ENCODE data around the gene HOXA4. TPM values are rescaled to one million over a fixed set of nuclear protein-coding genes. Genes with fewer than 3 reads are reported as not detected.

HOXA4 gene
- total and polyA plus RNA-seq, 10 of the 15 experiments (the other 5 are each of a cell fraction or from before 2014, with no cell fraction given): 0.07 TPM; not detected in 9

DNA sequence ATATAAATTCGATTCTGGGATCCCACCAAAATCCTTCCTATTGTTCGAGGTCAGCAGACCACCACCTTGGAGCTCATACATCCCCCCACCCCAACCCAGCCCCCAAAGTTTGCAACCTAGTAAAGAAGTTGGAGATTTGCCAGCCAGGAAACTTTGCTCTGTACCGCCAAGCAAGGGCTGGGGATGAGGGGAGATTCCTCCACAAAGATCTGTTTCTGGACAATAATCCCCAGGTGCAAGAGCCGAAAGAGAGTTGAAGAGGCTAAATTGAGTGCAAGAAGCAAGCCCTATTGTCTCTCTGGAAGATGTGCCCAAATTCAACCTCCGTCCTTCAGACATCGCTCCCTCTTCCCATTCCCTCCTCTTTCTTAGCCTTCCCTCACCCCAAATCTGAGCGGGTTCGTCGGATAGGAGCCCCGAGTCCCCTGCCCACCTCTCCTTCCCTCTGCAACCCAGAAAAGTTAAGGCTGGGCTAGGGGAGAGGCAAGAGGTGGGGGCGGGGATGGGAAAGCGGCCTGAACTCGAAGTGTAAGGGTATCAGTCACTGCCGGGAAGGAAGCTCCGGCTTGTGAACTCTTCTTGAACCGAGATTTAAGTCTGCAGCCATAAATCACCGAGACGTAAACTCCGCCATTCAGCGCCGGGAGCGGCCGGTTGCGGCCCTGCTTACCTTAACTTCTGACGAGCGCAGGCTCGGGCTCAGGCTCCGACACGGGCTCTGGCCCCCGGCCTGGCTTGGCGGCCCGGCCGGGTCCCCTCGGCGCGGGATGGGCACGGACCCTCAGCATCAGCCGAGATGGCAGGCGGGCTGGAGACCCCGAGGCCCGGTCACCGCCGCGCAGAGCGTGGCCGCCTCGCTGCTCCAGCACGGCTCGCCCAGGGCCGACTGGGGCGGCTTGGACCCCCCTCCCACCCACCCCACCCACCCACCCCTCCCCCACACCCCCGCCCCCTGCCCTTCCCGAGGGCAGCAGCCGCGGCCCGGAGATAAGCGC lies 17.3 kb downstream of the HOXA4 start (continued):
- TF ChIP-seq, protein P1, sequence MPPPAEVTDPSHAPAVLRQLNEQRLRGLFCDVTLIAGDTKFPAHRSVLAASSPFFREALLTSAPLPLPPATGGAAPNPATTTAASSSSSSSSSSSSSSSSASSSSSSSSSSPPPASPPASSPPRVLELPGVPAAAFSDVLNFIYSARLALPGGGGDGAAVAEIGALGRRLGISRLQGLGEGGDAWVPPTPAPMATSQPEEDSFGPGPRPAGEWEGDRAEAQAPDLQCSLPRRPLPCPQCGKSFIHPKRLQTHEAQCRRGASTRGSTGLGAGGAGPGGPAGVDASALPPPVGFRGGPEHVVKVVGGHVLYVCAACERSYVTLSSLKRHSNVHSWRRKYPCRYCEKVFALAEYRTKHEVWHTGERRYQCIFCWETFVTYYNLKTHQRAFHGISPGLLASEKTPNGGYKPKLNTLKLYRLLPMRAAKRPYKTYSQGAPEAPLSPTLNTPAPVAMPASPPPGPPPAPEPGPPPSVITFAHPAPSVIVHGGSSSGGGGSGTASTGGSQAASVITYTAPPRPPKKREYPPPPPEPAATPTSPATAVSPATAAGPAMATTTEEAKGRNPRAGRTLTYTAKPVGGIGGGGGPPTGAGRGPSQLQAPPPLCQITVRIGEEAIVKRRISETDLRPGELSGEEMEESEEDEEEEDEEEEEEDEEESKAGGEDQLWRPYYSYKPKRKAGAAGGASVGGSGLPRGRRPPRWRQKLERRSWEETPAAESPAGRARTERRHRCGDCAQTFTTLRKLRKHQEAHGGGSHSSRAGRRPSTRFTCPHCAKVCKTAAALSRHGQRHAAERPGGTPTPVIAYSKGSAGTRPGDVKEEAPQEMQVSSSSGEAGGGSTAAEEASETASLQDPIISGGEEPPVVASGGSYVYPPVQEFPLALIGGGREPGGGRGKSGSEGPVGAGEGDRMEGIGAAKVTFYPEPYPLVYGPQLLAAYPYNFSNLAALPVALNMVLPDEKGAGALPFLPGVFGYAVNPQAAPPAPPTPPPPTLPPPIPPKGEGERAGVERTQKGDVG (CRISPR knock-in tag; IDR thresholded peaks at IDR 0.05): no peak
- TF ChIP-seq CBX3 (IDR thresholded peaks at IDR 0.05; ENCODE audit: borderline replicate concordance, low read depth) (no peak), SUZ12 (IDR thresholded peaks at IDR 0.05; ENCODE audit: unreplicated experiment) (no peak), JUNB (IDR thresholded peaks at IDR 0.05) (no peak)

DNA sequence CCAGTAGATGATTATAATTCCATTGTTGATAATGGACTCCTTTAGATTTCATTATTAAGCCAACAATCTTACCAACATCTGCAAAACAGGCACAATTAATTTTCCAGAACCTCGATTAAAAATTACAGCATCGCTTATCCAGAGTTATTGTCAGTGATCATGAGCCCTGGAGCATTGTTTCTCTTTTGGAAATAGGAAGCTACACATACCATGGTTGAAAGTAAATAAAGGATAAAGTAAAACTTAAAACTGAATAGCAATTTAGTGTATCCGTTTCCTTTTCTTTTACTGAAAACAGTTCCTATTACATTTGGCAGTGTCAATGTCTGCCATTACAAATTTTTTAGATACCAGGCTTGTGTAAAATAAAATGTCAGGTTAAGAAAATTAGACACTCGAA lies 18.2 kb downstream of the HOXA4 start:
- H3K9me3 ChIP-seq (replicated peaks; ENCODE audit: control insufficient read depth, insufficient read depth, low read length): no peaks in the 10 kb centered on the region
- WGBS (ENCODE audit: insufficient coverage, insufficient replicate concordance, low lambda C conversion rate, missing lambda C conversion rate): 55% methylated on average over 4 of the region's 4 CpGs
- no peak overlapping the region for H3K9ac ChIP-seq (ENCODE audit: control insufficient read depth, insufficient read depth, low read length)
- intact Hi-C loops (cut with micrococcal nuclease; ENCODE audit: unreplicated experiment) (no loop called here), in situ Hi-C loops (cut with MboI) (no loop called here)
- FAIRE-seq (no peak), ATAC-seq (no peak), DNase-seq (ENCODE audit: low read depth, low spot score) (no peak)
- H3K36me3 ChIP-seq (ENCODE audit: control insufficient read depth in 2 of 2, insufficient read depth in 2 of 2, low read length in 1 of 2): no peaks in the 10 kb centered on the region
- no peak overlapping the region for H2AFZ ChIP-seq (ENCODE audit: control insufficient read depth, low read depth, low read length)
- ChIA-PET RAD21 (ENCODE audit: unreplicated experiment) (no interaction called here), POLR2A (no interaction called here), CTCF (no interaction called here), SMC1A (ENCODE audit: uncharacterized antibody, unreplicated experiment) (no interaction called here)
- H3K79me2 ChIP-seq (ENCODE audit: control insufficient read depth, insufficient read depth, low read length): no peaks in the 10 kb centered on the region
- H3K4me1 ChIP-seq (ENCODE audit: control insufficient read depth, insufficient read depth, low read length): no peaks in the 10 kb centered on the region
- H3K27me3 ChIP-seq (replicated peaks in 1 of 2; ENCODE audit: control insufficient read depth in 2 of 2, insufficient read depth in 2 of 2, low read length in 1 of 2): no peaks in the 10 kb centered on the region
- BruUV-seq (replicated peaks): no TSS peak
- H4K20me1 ChIP-seq (ENCODE audit: control insufficient read depth, insufficient read depth): no peaks in the 10 kb centered on the region; the same call in 1 of the 2 replicates
- no peak overlapping the region for H3K4me3 ChIP-seq
- no peak overlapping the region for H3K4me2 ChIP-seq (ENCODE audit: control insufficient read depth, insufficient read depth)
- H3K27ac ChIP-seq (ENCODE audit: control insufficient read depth, insufficient read depth): no peak overlapping the region
- TF ChIP-seq, protein P2, sequence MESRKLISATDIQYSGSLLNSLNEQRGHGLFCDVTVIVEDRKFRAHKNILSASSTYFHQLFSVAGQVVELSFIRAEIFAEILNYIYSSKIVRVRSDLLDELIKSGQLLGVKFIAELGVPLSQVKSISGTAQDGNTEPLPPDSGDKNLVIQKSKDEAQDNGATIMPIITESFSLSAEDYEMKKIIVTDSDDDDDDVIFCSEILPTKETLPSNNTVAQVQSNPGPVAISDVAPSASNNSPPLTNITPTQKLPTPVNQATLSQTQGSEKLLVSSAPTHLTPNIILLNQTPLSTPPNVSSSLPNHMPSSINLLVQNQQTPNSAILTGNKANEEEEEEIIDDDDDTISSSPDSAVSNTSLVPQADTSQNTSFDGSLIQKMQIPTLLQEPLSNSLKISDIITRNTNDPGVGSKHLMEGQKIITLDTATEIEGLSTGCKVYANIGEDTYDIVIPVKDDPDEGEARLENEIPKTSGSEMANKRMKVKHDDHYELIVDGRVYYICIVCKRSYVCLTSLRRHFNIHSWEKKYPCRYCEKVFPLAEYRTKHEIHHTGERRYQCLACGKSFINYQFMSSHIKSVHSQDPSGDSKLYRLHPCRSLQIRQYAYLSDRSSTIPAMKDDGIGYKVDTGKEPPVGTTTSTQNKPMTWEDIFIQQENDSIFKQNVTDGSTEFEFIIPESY (IDR thresholded peaks at IDR 0.05): no peak
- TF ChIP-seq, protein P3, sequence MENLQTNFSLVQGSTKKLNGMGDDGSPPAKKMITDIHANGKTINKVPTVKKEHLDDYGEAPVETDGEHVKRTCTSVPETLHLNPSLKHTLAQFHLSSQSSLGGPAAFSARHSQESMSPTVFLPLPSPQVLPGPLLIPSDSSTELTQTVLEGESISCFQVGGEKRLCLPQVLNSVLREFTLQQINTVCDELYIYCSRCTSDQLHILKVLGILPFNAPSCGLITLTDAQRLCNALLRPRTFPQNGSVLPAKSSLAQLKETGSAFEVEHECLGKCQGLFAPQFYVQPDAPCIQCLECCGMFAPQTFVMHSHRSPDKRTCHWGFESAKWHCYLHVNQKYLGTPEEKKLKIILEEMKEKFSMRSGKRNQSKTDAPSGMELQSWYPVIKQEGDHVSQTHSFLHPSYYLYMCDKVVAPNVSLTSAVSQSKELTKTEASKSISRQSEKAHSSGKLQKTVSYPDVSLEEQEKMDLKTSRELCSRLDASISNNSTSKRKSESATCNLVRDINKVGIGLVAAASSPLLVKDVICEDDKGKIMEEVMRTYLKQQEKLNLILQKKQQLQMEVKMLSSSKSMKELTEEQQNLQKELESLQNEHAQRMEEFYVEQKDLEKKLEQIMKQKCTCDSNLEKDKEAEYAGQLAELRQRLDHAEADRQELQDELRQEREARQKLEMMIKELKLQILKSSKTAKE (IDR thresholded peaks at IDR 0.05; ENCODE audit: low read depth, poor library complexity, severe bottlenecking): no peak
- TF ChIP-seq SP1 (IDR thresholded peaks at IDR 0.05; ENCODE audit: low read depth, low read length) (no peak), ZNF24 (IDR thresholded peaks at IDR 0.05) (no peak), CHD4 (IDR thresholded peaks at IDR 0.05) (no peak)
